Brain microvascular endothelial cell (primary cell): ENCODE measurements around the gene M1AP.

ENCODE experiments used
- DNase-seq: peaks from one replicate; pipeline ENCODE4 v3.0.0-alpha.2; 2020
- H3K27ac ChIP-seq: fragments of 250-450 bp; sonication (Bioruptor Pico); 2 replicates; pipeline ENCODE4 v1.5.1; 2020; ENCODE audit warnings: mild to moderate bottlenecking, moderate library complexity
- H3K27me3 ChIP-seq: fragments of 250-450 bp; sonication (Bioruptor Pico); replicated peaks from 2 replicates; pipeline ENCODE4 v1.5.1; 2020; ENCODE audit warnings: mild to moderate bottlenecking
- H3K36me3 ChIP-seq: fragments of 250-450 bp; sonication (Bioruptor Pico); replicated peaks from 2 replicates; pipeline ENCODE4 v1.5.1; 2020; ENCODE audit warnings: mild to moderate bottlenecking
- H3K4me3 ChIP-seq: 2 replicates; pipeline ENCODE4 v1.5.1; 2011; ENCODE audit warnings: low read depth, mild to moderate bottlenecking, control low read depth, low read length, moderate library complexity
- CTCF ChIP-seq: IDR thresholded peaks from 2 replicates; pipeline ENCODE4 v1.5.1; 2011; ENCODE audit warnings: low read depth, mild to moderate bottlenecking, moderate library complexity, low read length, control low read depth, inconsistent platforms; ENCODE audit errors: missing control alignments
- in situ Hi-C: cut with HindIII; loops from 2 replicates; pipeline ENCODE4 v1.10.0; 2017; ENCODE audit warnings: low sequenced_read_pairs, low pct_ligation_motif_present

Gene M1AP

GRCh38 chr2:74581463-74581862 lies 66.7 kb downstream of the M1AP start:
- H3K4me3 ChIP-seq = no peak overlapping the region
- no peak for TF ChIP-seq CTCF
- no peaks in the 10 kb centered on the region for H3K27me3 ChIP-seq
- H3K27ac ChIP-seq = no peak overlapping the region
- in situ Hi-C loops = no loop called here
- no peak for DNase-seq
- H3K36me3 ChIP-seq = no peaks in the 10 kb centered on the region

GRCh38 chr2:74578408-74578807 lies 69.7 kb downstream of the M1AP start:
- H3K27ac ChIP-seq = no peak overlapping the region

GRCh38 chr2:74577448-74577847 lies 70.7 kb downstream of the M1AP start:
- in situ Hi-C loops = no loop called here
- no peaks in the 10 kb centered on the region for H3K36me3 ChIP-seq
- no peak for TF ChIP-seq CTCF
- H3K27ac ChIP-seq = no peak overlapping the region
- no peak overlapping the region for H3K4me3 ChIP-seq
- H3K27me3 ChIP-seq = no peaks in the 10 kb centered on the region
- no peak for DNase-seq

More at GRCh38 chr2:74578408-74578807, 69.7 kb downstream of the M1AP start:
- DNase-seq = no peak
- TF ChIP-seq CTCF = no peak
- H3K27me3 ChIP-seq = no peaks in the 10 kb centered on the region
- no peak overlapping the region for H3K4me3 ChIP-seq
- in situ Hi-C loops = no loop called here
- H3K36me3 ChIP-seq = no peaks in the 10 kb centered on the region

- Histone ChIP-seq H3K4me3 (no peak overlapping the region), H3K27me3 (no peaks in the 10 kb centered on the region), H3K36me3 (no peaks in the 10 kb centered on the region), H3K27ac (no peak overlapping the region)
- no peak for TF ChIP-seq CTCF
- in situ Hi-C loops = no loop called here
- no peak for DNase-seq
These were observed 71.3 kb downstream of the M1AP start for GRCh38 chr2:74576863-74577229.

GRCh38 chr2:74576211-74576862 lies 71.8 kb downstream of the M1AP start:
- DNase-seq = no peak
- TF ChIP-seq CTCF = no peak
- H3K36me3 ChIP-seq = no peaks in the 10 kb centered on the region
- H3K4me3 ChIP-seq = no peak overlapping the region
- H3K27ac ChIP-seq = no peak overlapping the region
- H3K27me3 ChIP-seq = no peaks in the 10 kb centered on the region
- in situ Hi-C loops = no loop called here

- Histone ChIP-seq H3K36me3 (no peaks in the 10 kb centered on the region), H3K27me3 (no peaks in the 10 kb centered on the region), H3K4me3 (no peak overlapping the region), H3K27ac (no peak overlapping the region)
- DNase-seq = no peak
- TF ChIP-seq CTCF = no peak
- in situ Hi-C loops = no loop called here
These were observed 72.8 kb downstream of the M1AP start for GRCh38 chr2:74575320-74575719.
